ENCODE data around the gene GCK.

Gene GCK

DNA sequence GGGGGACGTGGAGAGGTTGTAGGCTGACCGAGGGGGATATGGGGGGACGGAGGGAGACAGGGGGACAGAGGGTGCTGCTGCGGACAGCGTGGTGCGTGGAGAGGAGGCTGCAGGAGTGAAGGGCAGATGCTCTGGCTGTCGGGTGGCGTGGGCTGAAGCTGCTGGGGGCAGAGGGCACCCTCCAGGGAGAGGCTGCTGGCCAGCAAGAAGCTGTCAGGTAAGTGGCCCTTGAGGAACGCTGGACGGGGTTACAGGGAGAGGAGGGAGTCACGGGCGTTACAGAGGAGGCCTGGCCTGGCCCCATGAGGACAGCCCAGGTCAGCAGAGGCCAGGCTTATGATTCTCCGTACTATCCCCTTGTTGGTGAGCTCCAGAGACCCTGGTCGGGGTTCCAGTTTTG, 38.7 kb upstream of the GCK start:
- H2AFZ ChIP-seq (ENCODE audit: low read length), result no peak overlapping the region
- H3K14ac ChIP-seq (ENCODE audit: low read length), result no peak overlapping the region
- H3K27ac ChIP-seq (replicated peaks; ENCODE audit: low read length), result no peak overlapping the region
- peak overlapping the region; percentile 43 for H4K8ac ChIP-seq (ENCODE audit: low read depth, low read length)
- no peak overlapping the region for H3K9ac ChIP-seq (ENCODE audit: low read depth, low read length, poor library complexity)
- peak overlapping the region in 1 of 2 donors; percentile 30 for H3K4me3 ChIP-seq (ENCODE audit: low read length in 2 of 2)
- peak overlapping the region; percentile 83 for H2BK15ac ChIP-seq (ENCODE audit: low read length)
- no CpG with 5 or more reads among the region's 14 CpGs for WGBS, 2 donors (ENCODE audit: extremely low coverage in 2 of 2, insufficient read length in 2 of 2, insufficient replicate concordance in 1 of 2)
- no peak overlapping the region for H4K91ac ChIP-seq (ENCODE audit: low read depth, low read length, poor library complexity)
- peaks cover 0 to 50% (median 0%) of the 10 kb centered on the region in 3 experiments for H3K27me3 ChIP-seq (ENCODE audit: control insufficient read depth in 3 of 3, insufficient read depth in 3 of 3, low read depth in 1 of 3, low read length in 3 of 3)
- H3K9me3 ChIP-seq (replicated peaks in 1 of 2; ENCODE audit: control insufficient read depth in 2 of 2, insufficient read depth in 1 of 2, low read depth in 1 of 2, low read length in 2 of 2), result peaks cover 0 to 2% of the 10 kb centered on the region in 2 donors
- no peak overlapping the region for H3K4ac ChIP-seq (ENCODE audit: low read length)
- no peaks in the 10 kb centered on the region for H3K36me3 ChIP-seq (replicated peaks in 1 of 2; ENCODE audit: control insufficient read depth in 2 of 2, insufficient read depth in 2 of 2, low read length in 2 of 2)
- DNase-seq (ENCODE audit: low spot score), result no peak
- no peak overlapping the region for H3K18ac ChIP-seq (ENCODE audit: low read length)
- no peak overlapping the region for H2BK5ac ChIP-seq (ENCODE audit: low read length)
- peaks cover 5% of the 10 kb centered on the region for H3K79me1 ChIP-seq (ENCODE audit: low read depth, low read length)
- no peak overlapping the region for H2BK12ac ChIP-seq (ENCODE audit: low read length)
- H3K23ac ChIP-seq (ENCODE audit: low read depth, low read length, poor library complexity), result no peak overlapping the region
- peaks cover 4 to 15% of the 10 kb centered on the region in 2 donors for H3K4me1 ChIP-seq (ENCODE audit: control insufficient read depth in 2 of 2, insufficient read depth in 1 of 2, low read depth in 1 of 2, low read length in 2 of 2)
- H2AK5ac ChIP-seq (ENCODE audit: low read depth, low read length), result peak overlapping the region; percentile 83
- H2BK120ac ChIP-seq (ENCODE audit: low read depth, low read length), result no peak overlapping the region
- H3K4me2 ChIP-seq (ENCODE audit: insufficient read depth, low read length, poor library complexity, severe bottlenecking), result no peak overlapping the region

DNA sequence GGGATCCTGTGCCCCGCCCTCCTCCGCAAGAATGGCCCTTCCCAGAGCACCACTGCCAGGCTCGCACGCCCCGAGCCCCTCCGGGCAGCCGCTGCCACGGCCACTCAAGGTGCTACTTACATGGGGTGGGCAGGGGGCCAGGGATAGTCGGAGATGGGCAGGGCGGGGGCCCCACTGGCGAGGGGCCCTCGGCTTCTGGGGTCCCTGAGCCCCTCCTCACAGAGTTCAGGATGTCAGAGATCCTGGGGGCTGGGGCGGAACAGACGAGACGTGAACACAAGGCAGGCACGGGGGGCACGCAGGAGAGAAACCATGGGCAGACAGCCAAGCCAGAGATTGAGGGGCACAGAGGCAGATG, 37.1 kb upstream of the GCK start:
- Histone ChIP-seq H3K9me3 (replicated peaks in 1 of 2; ENCODE audit: control insufficient read depth in 2 of 2, insufficient read depth in 1 of 2, low read depth in 1 of 2, low read length in 2 of 2) (peaks cover 0 to 2% of the 10 kb centered on the region in 2 donors), H4K8ac (ENCODE audit: low read depth, low read length) (no peak overlapping the region), H2BK15ac (ENCODE audit: low read length) (peak overlapping the region; percentile 81), H2AK5ac (ENCODE audit: low read depth, low read length) (no peak overlapping the region), H3K4ac (ENCODE audit: low read length) (no peak overlapping the region), H3K79me1 (ENCODE audit: low read depth, low read length) (peaks cover 6% of the 10 kb centered on the region), H3K4me1 (ENCODE audit: control insufficient read depth in 2 of 2, insufficient read depth in 1 of 2, low read depth in 1 of 2, low read length in 2 of 2) (peaks cover 4 to 15% of the 10 kb centered on the region in 2 donors), H2BK120ac (ENCODE audit: low read depth, low read length) (no peak overlapping the region), H3K27ac (replicated peaks; ENCODE audit: low read length) (no peak overlapping the region), H3K4me2 (ENCODE audit: insufficient read depth, low read length, poor library complexity, severe bottlenecking) (no peak overlapping the region), H2AFZ (ENCODE audit: low read length) (no peak overlapping the region), H2BK5ac (ENCODE audit: low read length) (no peak overlapping the region), H3K27me3 (ENCODE audit: control insufficient read depth in 3 of 3, insufficient read depth in 3 of 3, low read depth in 1 of 3, low read length in 3 of 3) (peaks cover 0 to 50% (median 0%) of the 10 kb centered on the region in 3 experiments), H3K9ac (ENCODE audit: low read depth, low read length, poor library complexity) (no peak overlapping the region), H4K91ac (ENCODE audit: low read depth, low read length, poor library complexity) (peak overlapping the region; percentile 53), H3K4me3 (ENCODE audit: low read length in 2 of 2) (no peak overlapping the region), H3K14ac (ENCODE audit: low read length) (no peak overlapping the region), H3K23ac (ENCODE audit: low read depth, low read length, poor library complexity) (no peak overlapping the region), H3K18ac (ENCODE audit: low read length) (no peak overlapping the region), H3K36me3 (replicated peaks in 1 of 2; ENCODE audit: control insufficient read depth in 2 of 2, insufficient read depth in 2 of 2, low read length in 2 of 2) (no peaks in the 10 kb centered on the region), H2BK12ac (ENCODE audit: low read length) (no peak overlapping the region)
- DNase-seq (ENCODE audit: low spot score), result no peak
- no CpG with 5 or more reads among the region's 17 CpGs for WGBS, 2 donors (ENCODE audit: extremely low coverage in 2 of 2, insufficient read length in 2 of 2, insufficient replicate concordance in 1 of 2)

DNA sequence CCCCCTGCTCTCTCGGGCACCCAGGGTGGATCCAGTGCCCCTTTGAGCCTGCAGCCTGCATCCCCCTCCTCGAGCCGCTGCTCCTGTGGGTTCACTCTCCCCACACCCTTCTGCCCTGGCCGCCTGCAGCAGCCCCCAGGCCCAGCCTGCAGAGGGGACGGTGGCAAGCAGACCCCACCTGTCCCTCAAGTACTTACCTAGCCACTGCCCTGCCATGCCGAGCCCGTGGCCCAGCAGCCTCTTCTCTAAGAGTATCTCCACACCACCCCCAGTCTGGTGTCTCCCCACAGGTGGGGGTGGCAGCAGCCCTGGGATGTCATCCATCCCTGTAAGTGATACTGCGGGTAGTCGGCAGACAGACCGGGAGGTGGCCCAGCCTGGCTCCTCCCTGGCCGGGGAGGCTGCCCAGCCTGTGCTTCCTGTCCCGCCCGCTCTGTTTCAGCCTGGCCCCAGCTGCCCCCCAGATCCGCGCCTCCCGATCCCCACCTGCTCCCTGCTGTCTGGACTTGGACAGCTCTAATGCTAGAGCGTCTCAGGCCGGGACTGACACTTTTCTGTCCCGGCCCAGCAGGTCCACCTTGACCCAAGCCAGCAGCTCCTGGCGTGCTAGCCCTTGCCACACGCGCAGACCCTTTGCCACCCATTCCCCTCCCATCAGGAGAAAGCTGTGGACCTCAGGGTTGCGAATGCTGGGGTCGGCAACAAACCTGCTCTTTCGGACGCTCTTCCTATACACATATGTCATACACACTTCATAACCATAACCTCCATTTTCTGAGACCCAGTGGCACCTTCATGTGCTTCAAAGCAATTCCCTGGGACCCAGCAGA, 36.5 kb upstream of the GCK start:
- WGBS, 2 donors (ENCODE audit: extremely low coverage in 2 of 2, insufficient read length in 2 of 2, insufficient replicate concordance in 1 of 2), result no CpG with 5 or more reads among the region's 26 CpGs
- peaks cover 4% of the 10 kb centered on the region for H3K79me1 ChIP-seq (ENCODE audit: low read depth, low read length)
- H4K91ac ChIP-seq (ENCODE audit: low read depth, low read length, poor library complexity), result no peak overlapping the region
- peaks cover 0 to 48% (median 0%) of the 10 kb centered on the region in 3 experiments for H3K27me3 ChIP-seq (ENCODE audit: control insufficient read depth in 3 of 3, insufficient read depth in 3 of 3, low read depth in 1 of 3, low read length in 3 of 3)
- no peak overlapping the region for H2BK5ac ChIP-seq (ENCODE audit: low read length)
- no peak overlapping the region for H3K4me2 ChIP-seq (ENCODE audit: insufficient read depth, low read length, poor library complexity, severe bottlenecking)
- peaks cover 4 to 15% of the 10 kb centered on the region in 2 donors for H3K4me1 ChIP-seq (ENCODE audit: control insufficient read depth in 2 of 2, insufficient read depth in 1 of 2, low read depth in 1 of 2, low read length in 2 of 2)
- no peak overlapping the region for H3K27ac ChIP-seq (replicated peaks; ENCODE audit: low read length)
- peak overlapping the region; percentile 64 for H3K18ac ChIP-seq (ENCODE audit: low read length)
- H3K36me3 ChIP-seq (replicated peaks in 1 of 2; ENCODE audit: control insufficient read depth in 2 of 2, insufficient read depth in 2 of 2, low read length in 2 of 2), result no peaks in the 10 kb centered on the region
- peaks cover 0 to 2% of the 10 kb centered on the region in 2 donors for H3K9me3 ChIP-seq (replicated peaks in 1 of 2; ENCODE audit: control insufficient read depth in 2 of 2, insufficient read depth in 1 of 2, low read depth in 1 of 2, low read length in 2 of 2)
- DNase-seq (ENCODE audit: low spot score), result no peak
- H3K4ac ChIP-seq (ENCODE audit: low read length), result no peak overlapping the region
- peak overlapping the region; percentile 55 for H3K23ac ChIP-seq (ENCODE audit: low read depth, low read length, poor library complexity)
- H3K14ac ChIP-seq (ENCODE audit: low read length), result no peak overlapping the region
- peak overlapping the region; percentile 72 for H2BK120ac ChIP-seq (ENCODE audit: low read depth, low read length)
- no peak overlapping the region for H3K9ac ChIP-seq (ENCODE audit: low read depth, low read length, poor library complexity)
- no peak overlapping the region for H3K4me3 ChIP-seq (ENCODE audit: low read length in 2 of 2)
- H2AFZ ChIP-seq (ENCODE audit: low read length), result no peak overlapping the region
- H2BK12ac ChIP-seq (ENCODE audit: low read length), result peak overlapping the region; percentile 58
- H4K8ac ChIP-seq (ENCODE audit: low read depth, low read length), result peak overlapping the region; percentile 43
- H2BK15ac ChIP-seq (ENCODE audit: low read length), result peak overlapping the region; percentile 81
- peak overlapping the region; percentile 70 for H2AK5ac ChIP-seq (ENCODE audit: low read depth, low read length)

DNA sequence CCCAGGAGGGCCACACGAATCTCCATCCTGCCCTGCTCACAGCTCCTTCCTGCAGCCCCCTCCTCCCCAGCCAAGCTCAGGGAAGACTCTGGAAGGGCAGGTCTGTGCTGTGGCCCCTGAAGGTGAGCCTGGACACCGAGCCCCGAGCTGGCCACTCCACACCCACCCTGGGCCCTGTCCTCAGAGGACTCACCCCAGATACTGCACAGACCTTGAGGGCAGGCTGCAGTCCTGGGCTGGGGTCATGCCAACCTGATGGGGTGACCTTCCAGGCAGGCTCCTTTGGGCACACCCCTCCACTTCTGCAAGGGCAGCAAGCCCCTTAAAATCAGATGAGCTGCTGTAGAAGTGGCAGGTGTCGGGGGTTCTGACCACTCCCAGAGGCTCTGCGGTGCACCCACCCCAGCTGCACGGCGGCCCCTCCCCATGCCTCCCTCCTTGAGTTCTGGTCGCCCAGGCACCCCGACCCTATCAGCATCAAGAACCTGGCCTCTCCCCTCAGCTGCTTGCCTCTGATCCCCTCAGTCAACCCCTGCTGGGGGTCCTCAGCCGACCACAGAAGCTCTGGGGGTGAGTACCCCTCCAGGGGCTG, 35.8 kb upstream of the GCK start:
- Histone ChIP-seq H3K36me3 (replicated peaks in 1 of 2; ENCODE audit: control insufficient read depth in 2 of 2, insufficient read depth in 2 of 2, low read length in 2 of 2) (no peaks in the 10 kb centered on the region), H3K4me3 (ENCODE audit: low read length in 2 of 2) (no peak overlapping the region), H2BK15ac (ENCODE audit: low read length) (peak overlapping the region; percentile 96), H4K8ac (ENCODE audit: low read depth, low read length) (no peak overlapping the region), H2AK5ac (ENCODE audit: low read depth, low read length) (peak overlapping the region; percentile 89), H2BK12ac (ENCODE audit: low read length) (peak overlapping the region; percentile 63), H2BK5ac (ENCODE audit: low read length) (no peak overlapping the region), H4K91ac (ENCODE audit: low read depth, low read length, poor library complexity) (no peak overlapping the region), H2AFZ (ENCODE audit: low read length) (no peak overlapping the region), H3K9me3 (replicated peaks in 1 of 2; ENCODE audit: control insufficient read depth in 2 of 2, insufficient read depth in 1 of 2, low read depth in 1 of 2, low read length in 2 of 2) (peaks cover 0 to 2% of the 10 kb centered on the region in 2 donors), H3K9ac (ENCODE audit: low read depth, low read length, poor library complexity) (peak overlapping the region; percentile 44), H3K4me2 (ENCODE audit: insufficient read depth, low read length, poor library complexity, severe bottlenecking) (no peak overlapping the region), H3K27ac (replicated peaks; ENCODE audit: low read length) (no peak overlapping the region), H3K18ac (ENCODE audit: low read length) (peak overlapping the region; percentile 59), H3K23ac (ENCODE audit: low read depth, low read length, poor library complexity) (no peak overlapping the region), H3K79me1 (ENCODE audit: low read depth, low read length) (peaks cover 4% of the 10 kb centered on the region), H3K4me1 (ENCODE audit: control insufficient read depth in 2 of 2, insufficient read depth in 1 of 2, low read depth in 1 of 2, low read length in 2 of 2) (peaks cover 4 to 15% of the 10 kb centered on the region in 2 donors), H2BK120ac (ENCODE audit: low read depth, low read length) (no peak overlapping the region), H3K14ac (ENCODE audit: low read length) (peak overlapping the region; percentile 56), H3K4ac (ENCODE audit: low read length) (peak overlapping the region; percentile 98), H3K27me3 (ENCODE audit: control insufficient read depth in 3 of 3, insufficient read depth in 3 of 3, low read depth in 1 of 3, low read length in 3 of 3) (peaks cover 0 to 41% (median 0%) of the 10 kb centered on the region in 3 experiments)
- DNase-seq (ENCODE audit: low spot score), result no peak
- no CpG with 5 or more reads among the region's 10 CpGs for WGBS, 2 donors (ENCODE audit: extremely low coverage in 2 of 2, insufficient read length in 2 of 2, insufficient replicate concordance in 1 of 2)

Data from neuronal stem cell (in vitro differentiated cells).